ENCODE data around the gene CCDC117.

CCDC117 gene

GRCh38 chr22:28837640-28838039 lies 65.1 kb downstream of the CCDC117 start:
- H3K27ac ChIP-seq, result no peak overlapping the region
- H3K4me3 ChIP-seq (ENCODE audit: low read depth, low read length), result no peak overlapping the region
- TF ChIP-seq, protein P1, sequence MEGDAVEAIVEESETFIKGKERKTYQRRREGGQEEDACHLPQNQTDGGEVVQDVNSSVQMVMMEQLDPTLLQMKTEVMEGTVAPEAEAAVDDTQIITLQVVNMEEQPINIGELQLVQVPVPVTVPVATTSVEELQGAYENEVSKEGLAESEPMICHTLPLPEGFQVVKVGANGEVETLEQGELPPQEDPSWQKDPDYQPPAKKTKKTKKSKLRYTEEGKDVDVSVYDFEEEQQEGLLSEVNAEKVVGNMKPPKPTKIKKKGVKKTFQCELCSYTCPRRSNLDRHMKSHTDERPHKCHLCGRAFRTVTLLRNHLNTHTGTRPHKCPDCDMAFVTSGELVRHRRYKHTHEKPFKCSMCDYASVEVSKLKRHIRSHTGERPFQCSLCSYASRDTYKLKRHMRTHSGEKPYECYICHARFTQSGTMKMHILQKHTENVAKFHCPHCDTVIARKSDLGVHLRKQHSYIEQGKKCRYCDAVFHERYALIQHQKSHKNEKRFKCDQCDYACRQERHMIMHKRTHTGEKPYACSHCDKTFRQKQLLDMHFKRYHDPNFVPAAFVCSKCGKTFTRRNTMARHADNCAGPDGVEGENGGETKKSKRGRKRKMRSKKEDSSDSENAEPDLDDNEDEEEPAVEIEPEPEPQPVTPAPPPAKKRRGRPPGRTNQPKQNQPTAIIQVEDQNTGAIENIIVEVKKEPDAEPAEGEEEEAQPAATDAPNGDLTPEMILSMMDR (IDR thresholded peaks at IDR 0.05; ENCODE audit: low read depth, low read length), result no peak
- DNase-seq, result no peak
- no peaks in the 10 kb centered on the region for H3K27me3 ChIP-seq (ENCODE audit: insufficient read depth, low read depth, severe bottlenecking)
- no peaks in the 10 kb centered on the region for H3K9me3 ChIP-seq (ENCODE audit: severe bottlenecking)
- H3K36me3 ChIP-seq, result no peaks in the 10 kb centered on the region

Data from WERI-Rb-1 (cell line).